HG03520 (cell line): Measurements from ENCODE around the gene PLLP.

Experiments used
- ATAC-seq: cut with Tn5 transposase; IDR thresholded peaks from one replicate; pipeline ENCODE4 v1.9.1; 2021; ENCODE audit warnings: mild to moderate bottlenecking, moderate library complexity; ENCODE audit not compliant: unreplicated experiment

PLLP gene

DNA sequence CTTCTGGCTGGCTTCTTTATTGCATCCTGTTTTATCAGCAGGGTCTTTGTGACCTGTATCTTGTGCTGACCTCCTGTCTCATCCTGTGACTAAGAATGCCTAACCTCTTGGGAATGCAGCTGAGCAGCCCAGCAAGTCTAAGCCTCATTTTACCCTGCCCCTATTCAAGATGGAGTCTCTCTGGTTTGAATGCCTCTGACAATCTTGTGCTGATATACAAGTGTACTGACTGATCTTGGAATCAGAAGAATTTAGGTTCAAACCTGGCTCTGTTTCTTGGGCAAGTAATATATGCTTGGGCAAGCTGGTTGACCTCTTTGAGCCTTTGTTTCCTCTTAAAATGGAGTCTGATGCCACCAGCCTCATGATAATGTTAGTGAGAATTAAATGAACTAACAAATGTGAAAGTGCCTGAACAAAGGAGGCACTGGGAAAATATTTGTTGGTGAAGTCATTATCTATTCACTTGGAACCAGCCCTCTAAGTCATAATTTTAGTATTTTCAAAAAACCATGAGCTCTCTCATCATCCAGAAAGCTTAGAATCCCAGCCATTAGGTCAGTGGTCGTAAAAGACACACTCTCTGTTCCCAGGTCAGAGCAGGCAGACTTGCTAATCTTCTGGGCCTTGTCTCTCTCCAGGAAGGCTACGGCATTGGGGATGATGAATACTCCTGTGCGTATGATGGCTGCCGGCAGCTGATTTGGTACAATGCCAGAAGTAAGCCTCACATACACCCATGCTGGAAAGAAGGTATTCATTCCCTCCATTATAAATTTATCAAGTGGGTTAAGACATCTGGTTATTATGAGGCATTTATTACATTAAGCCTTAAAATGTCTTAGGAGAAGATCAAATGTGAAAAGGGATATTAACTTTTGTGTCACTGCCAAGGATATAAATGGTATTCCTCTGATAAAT is 57.5 kb downstream of the PLLP start:
- no peak for ATAC-seq

DNA sequence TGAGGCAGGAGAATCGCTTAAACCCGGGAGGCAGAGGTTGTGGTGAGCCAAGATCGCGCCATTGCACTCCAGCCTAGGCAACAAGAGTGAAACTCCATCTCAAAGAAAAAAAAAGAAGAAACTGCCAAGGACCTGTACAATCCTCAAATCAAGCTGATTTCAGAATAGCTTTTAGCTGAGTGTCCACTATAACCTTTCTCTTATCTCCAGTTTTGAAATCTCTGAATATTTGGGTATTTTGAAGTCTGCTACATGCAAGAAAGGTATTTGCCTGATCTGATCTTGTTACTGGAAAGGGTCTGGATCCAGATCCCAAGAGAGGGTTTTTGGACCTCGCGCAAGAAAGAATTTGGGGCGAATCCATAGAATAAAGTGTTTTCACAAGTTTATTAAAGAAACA is 58.5 kb downstream of the PLLP start:
- ATAC-seq: no peak

GRCh38 chr16:57224651-57225335 is 59.7 kb downstream of the PLLP start:
- no peak for ATAC-seq

- no peak for ATAC-seq
These were observed 61.4 kb downstream of the PLLP start for GRCh38 chr16:57223057-57223456.

DNA sequence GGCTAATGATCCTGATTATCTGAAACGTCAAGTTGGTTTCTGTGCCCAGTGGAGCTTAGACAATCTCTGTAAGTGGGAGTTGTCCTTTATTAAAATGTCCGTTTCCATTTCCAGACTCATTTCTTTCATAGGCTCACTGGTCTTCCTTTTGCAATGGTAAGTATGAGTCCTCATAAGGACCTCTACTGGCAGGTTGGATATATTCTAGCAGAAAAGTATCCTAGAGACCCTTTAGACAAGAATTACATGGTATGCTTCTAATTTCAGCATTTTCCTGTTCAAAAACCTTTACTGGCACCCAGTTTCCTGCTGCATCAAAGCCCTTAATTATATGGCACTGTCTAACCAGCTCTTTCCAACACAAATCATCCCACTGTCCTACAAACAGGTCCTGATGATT is 67.5 kb downstream of the PLLP start:
- ATAC-seq: no peak

DNA sequence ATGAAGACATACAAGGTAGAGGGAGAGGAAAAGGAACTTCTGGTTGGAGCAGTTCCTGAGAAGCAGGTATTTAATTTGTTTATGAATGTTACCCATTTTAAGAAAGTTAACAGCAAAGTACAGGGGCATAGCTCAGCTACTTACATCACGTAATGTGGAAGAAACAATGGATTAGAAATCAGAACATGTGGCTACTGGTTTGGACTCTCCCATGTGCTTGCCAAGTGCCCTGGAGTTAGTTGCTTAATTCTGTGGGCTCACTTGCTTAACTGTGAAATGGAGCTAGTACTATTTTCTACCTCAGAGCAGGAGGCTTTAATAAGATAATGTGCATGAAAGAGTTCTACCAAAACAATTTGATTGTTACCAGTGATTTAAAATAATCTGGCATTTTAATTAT is 71.0 kb downstream of the PLLP start:
- ATAC-seq: no peak

DNA sequence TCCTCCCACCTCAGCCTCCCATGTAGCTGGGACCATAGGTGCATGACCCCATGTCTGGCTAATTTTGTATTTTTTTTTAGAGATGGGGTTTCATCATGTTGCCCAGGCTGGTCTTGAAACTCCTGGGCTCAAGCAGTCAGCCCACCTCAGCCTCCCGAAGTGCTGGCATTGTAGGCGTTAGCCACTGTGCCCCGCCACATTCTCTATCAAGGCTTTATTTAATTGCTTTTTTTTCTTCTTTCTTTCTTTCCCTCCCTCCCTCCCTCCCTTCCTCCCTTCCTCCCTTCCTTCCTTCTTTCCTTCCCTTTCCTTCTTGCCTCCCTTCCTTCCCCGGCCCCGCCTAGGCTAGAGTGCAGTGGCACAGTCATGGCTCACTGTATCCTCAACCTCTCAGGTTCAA is 74.7 kb downstream of the PLLP start:
- ATAC-seq: no peak

GRCh38 chr16:57208926-57209325 is 75.5 kb downstream of the PLLP start:
- no peak for ATAC-seq
